T-helper 22 cell (primary cell): Measurements from ENCODE around the gene CLTCL1.

Source experiments
- DNase-seq: peaks from one replicate; pipeline ENCODE4 v3.0.0-alpha.2; 2020; ENCODE audit warnings: low read depth

The CLTCL1 gene

DNA sequence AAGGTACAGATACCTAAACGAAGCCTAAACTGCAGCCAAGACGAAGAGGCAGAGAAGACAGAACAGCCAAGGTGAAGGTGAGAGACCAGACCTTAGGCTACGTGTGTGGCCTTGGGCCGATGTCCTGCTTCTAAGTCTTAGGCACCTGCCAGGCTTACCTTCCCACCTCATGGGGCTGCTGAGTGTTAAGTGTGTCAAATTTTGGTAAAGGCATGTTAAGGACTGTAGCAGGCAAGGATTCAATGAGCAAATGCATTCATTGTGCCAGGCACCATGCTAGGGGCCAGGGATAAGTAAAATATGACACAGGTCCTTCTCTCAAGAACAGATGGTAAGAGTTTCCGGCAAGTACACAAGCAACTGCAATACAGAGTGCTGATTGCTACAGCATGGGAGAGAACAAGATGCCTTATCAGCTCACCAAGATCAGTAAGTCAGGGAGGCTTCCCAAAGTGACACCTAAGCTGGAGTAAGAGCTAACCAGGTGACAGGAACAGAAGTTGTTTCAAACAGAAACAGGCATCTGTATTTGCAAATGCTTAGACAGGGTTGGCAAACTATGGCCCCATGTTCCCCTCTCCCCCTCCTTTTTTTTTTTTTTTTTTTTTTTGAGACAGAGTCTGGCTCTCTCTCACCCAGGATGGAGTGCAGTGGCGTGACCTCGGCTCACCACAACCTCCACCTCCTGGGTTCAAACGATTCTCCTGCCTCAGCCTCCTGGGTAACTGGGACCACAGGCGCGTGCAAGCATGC is 46.7 kb downstream of the CLTCL1 start:
- DNase-seq, result no peak

DNA sequence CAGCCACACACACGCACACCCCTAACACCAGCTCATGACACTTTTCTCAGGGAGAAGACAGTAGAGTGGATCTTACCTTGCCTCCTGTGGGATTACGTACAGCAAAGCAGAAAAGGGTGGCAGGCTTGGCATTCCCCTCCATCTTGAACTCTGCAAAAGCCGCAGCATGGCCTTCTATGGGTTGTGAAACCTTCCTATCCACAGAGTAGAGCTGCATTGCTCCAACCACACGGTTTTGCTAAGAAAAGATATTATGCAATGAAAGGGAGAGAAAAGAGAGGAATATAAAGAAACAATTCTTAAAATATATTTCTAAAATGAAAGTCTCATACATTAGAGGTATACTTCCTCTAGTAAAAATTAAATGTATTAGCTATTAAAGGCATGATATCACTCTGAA is 48.8 kb downstream of the CLTCL1 start:
- DNase-seq, result no peak

DNA sequence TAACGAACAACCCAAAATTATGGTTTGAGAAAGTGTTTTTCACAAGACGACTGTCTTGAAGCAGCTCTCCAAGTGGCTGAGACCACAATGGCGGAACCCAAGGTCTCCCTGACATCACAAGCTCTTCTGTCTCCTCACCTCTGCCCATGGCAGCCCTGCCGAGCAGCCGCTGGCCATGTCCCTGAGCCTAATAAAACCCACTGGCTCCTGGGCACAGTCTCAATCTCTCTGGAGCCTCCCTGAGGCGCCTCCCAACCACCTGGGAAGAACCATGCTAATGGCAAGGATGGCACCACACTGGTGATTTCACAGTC is 50.0 kb downstream of the CLTCL1 start:
- DNase-seq, result no peak

DNA sequence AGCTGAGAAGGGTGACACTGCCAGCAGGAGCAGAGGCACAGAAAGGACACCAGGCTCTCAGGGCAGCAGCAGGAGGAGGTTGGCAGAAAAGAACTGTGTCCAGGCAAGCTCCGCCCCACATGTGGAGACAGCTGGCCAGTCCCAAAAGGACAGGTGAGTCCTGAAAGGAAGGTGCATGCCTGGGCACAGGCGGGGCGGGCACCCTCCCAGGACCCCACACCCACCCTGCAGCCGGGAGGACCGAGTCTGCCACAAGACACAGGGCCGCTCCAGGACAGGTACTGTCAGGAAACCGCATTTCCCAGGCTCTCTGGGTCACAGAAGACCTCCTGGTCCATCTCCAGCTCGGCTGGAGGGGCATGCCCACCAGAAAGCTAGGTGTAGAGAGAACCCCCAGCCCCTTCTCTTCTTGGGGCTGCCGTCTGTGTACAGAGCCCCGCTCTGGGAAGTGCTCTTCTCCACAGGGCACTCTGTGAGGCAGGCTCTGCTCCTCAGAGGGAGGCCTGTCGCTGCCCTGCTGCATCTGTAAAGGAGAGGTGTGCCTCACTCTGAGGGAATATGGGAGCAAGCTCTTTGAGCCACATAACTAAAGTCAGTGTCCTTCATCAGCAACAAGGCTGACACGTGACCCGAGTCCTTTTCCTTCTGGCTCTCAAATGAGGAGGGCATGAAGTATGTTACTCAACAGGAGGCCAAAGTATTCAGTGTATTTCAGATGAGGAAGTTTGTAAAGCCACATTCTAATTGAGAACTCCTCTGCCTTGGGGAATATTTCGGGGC is 50.5 kb downstream of the CLTCL1 start:
- no peak for DNase-seq

DNA sequence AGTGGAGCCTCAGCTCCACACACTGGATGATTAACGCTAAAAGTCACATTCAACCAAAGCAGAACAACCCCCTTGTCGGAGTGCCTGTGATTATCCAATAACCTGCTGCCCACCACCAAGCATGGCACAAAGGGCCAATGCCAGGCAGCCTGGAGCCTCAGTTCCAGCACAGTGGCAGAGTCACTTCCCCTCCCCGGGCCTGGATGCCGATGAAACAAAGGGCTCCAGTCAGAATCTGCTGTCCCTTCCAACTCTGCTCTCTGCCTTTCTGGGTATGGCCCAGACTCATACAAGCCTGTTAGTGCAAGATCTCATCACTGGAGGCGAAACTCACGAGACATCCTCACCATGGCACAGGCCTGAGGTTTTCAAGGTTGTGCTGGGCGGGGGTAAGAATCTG is 52.1 kb downstream of the CLTCL1 start:
- no peak for DNase-seq

DNA sequence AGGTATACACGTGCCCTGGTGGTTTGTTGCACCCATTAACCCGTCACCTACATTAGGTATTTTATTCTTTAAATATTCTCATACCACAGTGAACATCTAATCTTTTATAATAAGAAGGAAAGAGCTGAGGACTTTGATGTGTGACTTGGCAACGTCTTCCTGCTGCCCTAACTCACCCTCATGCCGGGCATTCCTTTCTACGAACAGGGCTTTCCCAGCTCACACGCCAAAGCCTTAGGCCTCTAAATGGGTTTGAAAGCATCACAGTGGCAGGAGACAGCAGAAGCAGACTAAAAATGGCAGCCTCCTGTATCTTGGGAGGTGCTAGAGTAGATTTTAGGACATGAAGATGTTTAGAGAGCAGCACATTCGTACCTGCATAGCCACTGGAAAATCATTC is 52.6 kb downstream of the CLTCL1 start:
- no peak for DNase-seq

DNA sequence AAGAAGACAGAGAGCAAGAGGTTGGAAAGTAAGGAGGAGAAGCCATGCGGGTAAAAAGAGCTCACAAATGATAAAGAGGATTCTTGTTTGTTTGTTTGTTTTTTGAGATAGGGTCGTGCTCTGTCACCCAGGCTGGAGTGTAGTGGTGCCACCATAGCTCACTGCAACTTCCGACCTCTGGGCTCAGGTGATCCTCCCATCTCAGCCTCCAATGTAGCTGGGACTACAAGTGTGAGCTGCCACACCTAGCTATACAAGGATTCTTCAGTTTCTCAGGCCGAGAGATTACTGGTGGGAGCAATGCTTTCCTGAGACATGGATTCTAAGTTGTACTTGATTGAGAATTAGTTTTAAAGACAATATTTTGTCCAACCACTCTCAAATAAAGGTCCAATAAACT is 55.6 kb downstream of the CLTCL1 start:
- no peak for DNase-seq

DNA sequence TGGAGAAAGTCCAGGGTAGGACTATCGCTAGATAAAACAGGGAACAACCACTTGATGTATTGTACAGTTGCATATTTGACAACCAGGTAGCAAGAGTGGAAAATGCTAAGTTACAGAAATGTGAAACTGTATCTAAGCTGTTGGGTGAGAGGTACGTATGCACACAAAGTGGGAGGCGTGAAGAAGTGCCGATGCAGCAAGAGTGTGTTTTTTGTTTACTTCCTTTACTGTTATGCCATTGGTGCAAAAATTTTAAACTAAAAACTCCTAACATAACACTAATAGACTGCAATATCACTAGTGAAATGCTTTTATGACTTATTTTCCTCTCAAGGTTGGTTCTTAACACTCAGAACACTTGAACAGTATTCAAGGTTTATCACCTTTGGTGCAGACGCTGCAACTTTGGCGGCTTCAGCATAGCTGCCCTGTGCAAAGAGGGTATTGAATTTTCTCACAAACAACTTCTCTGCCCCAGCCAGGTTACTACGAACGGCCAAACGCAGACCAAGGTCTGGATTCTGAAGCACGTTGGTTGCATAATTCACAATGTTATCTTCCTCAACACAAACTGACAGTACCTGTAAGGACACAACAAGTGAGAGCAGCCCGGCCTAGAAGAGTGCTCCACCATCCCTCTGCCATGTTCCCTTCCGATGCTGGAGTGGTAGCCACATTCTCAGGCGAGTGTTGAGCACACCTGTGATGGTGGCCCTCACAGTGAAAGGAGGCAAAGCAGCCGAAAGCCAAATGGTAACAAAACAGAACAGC is 57.2 kb downstream of the CLTCL1 start:
- DNase-seq, result no peak

DNA sequence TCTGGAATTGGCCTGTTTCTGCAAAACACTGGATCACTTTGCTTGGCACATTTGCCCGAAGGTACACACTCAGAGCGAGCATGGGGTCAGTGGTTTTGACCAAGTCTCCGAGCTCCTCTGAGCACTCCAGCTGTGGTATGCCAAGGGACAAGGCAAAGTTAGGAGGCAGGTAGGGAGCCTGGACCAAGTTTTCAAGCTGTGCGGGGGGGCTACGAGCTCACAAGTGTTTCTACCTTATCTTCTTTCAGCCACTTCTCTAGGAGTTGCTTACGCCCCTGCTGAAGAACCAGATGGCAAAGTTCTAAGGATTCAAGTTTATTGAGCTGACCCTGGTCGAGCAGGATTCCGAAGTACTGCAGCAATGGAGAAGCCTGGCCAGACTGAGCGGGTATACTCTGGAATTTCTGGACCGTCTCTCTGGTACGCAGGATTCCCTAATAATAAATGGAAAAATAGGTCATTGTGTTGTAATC is 58.3 kb downstream of the CLTCL1 start:
- no peak for DNase-seq

DNA sequence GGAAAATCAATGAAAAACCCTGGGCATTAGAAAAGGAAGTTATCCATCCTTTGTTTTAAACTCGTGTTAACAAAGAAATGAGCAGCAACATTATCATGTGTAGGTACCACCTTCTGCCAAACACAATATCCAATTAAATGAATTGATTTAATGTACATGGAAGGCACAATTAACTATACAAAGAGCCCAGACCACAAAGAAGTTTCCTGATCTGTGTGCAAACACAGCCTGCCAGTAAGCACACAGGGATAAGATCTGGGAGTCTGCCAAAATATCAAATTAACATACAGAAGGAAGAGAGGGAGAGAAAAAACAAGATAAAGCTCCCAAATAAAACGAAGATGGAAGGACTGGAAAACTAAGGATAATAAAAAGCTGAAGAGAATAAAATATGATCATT is 58.9 kb downstream of the CLTCL1 start:
- DNase-seq, result no peak

DNA sequence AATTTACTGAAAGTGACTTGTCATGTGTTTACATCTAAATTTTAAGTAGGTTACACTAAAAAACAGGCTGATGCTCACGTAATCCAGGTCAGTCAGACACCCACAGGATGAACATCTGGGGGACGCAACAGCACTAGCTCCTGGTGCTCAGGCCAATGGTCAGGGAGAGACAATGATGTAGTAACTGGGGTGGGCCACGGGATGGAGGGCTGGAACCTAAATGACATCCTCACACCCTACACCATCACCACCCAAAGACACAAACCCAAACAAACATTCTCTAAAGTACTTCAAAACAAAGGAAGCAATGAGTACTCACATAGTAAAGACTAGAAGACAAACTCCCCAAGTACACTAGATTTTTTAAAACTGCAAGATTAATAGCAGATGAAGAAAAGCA is 59.5 kb downstream of the CLTCL1 start:
- DNase-seq, result no peak

DNA sequence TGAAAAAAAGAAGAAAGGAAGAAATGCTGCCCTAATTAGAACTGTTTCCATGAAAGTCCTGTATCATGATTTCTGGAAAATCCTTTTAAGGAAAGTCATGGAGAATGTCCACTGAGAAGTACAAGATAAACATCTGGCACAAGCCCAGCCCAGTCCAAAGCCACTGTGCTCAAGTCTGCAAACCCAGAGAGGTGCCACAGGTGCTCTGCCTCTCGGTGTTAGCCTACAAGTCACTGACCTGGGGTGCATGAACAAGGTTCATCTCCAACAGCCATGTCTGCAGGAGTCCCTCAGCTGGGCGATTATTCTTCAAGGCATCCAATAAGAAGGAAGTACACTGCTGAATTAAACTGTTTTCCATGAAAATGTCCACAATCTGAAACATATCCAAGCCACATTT is 61.9 kb downstream of the CLTCL1 start:
- DNase-seq, result no peak

DNA sequence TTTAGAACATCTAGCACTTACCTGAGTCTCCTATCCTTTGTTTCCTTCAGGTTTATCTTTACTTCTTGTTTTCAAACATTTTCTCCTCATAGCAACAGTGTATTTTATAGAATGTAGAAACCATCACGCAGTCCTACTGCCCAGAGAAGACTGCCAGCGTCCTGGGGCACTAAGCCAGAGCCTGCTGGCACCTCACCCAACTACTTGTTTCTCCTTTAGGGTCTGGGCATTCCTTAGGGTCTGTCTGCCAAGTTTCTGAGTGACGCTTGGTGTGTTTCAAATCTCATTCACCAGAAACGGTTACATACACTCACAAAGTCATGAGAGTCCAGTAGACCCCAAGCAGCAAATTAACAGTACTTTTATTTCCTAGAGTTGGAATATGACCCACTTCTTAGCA is 63.3 kb downstream of the CLTCL1 start:
- no peak for DNase-seq

DNA sequence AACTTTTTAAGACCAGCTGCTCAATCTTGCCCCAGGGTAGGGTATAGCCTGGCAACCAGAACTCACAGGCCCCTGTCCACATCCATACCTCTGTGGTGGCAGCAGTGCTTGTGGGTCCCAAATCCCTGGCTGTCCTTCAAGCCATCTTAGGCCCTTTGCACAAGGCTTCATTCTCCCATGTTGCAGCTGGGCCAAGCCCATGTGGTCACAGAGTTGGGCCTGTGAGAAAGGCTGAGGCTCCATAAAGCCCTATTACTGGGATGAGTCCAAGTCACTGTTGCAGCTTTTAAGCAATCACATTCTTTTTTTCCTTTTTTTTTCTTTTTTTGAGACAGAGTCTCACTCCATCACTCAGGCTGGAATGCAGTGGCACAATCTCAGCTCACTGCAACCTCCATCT is 65.1 kb downstream of the CLTCL1 start:
- DNase-seq, result no peak

DNA sequence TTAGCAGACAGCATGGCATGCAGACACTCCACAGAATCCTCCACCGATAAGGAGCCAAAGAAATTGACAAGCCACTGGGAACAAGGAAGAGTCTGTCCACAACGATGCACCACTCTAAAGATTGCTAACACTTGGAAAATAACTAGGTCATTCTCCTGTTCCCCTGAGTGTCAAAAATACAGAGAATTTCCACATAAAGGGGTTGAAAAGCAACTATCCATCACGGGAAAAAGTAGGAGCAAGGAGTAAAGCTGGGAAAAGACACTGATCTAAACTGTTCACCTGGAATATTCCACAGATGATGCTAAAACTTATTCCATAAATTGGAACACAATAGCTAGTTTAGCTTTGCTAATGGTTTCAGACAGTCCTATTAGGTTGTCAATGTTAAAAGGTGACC is 66.0 kb downstream of the CLTCL1 start:
- no peak for DNase-seq

DNA sequence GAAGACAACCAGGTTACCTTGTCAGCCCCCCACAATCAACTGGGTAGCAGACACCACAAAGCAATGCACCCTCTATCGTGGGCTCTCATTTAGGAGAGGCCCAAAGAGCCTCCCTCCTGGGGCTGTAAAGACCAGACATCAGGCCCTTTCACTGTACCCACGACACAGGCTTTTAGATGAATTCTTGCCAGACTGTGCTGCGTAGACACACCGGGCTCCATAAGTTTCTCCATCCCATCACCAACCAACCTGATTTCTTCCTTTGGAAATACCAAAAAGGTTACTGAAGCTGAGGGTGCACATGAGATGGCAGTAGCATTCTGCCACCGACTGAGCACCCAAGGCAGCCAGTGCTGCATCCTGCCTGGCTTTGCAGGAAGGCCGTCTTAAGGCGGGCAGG is 66.5 kb downstream of the CLTCL1 start:
- DNase-seq, result no peak

DNA sequence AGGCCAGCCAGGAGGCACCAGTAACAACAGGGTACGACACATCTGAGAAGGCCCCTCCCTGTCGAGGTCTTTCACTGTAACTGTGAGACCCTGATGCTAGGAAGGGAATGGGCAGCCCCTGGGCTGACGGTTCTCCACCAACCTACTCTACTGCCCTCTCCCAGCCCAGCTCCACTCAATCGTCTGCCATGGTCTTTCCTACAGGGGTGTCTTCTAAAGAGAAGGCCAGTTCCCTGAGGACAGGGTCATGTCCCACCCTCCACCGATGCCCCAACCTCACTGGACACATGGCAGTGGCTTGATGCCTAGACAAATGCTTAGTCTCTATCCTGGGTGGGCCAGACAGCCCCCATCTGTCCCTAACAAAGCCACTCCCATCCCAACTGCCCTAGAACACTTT is 67.0 kb downstream of the CLTCL1 start:
- no peak for DNase-seq

DNA sequence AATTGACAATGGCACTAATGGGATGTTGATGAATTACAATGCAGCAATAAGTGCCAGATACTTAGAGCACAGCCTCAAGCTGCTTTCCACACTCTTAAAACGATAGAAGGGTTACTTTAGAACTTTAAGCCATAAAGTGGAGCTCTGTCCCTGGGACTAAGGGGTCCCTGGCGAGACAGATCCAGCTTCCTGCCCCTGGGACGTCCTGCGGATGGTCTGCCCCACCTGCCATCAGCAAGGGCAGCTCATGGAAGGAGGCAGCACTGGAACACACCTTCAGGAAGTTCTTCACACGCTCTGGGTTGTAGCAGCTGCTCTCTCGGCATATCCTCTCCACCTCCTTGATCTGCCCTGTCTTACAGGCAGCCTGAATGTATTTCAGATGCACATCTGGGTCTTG is 67.9 kb downstream of the CLTCL1 start:
- DNase-seq, result no peak

DNA sequence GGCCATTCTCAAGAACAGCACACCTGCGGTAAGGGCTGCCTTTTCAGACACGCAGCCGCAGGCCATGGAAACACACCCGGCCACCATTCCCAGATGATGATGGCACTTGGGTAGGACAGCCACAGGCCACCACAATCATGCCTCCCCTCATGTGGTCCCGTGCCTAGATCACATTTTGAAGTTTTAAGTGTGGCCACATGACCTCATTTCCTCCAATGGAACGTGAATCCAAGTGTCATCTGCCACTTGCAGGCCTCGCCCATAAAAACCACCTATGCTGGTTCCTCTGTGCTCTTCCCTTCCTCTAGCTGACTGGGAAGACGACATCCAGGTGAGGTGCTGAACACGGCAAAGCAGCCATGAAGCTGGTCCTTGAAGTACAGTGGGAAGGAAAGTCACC is 68.4 kb downstream of the CLTCL1 start:
- DNase-seq, result no peak

DNA sequence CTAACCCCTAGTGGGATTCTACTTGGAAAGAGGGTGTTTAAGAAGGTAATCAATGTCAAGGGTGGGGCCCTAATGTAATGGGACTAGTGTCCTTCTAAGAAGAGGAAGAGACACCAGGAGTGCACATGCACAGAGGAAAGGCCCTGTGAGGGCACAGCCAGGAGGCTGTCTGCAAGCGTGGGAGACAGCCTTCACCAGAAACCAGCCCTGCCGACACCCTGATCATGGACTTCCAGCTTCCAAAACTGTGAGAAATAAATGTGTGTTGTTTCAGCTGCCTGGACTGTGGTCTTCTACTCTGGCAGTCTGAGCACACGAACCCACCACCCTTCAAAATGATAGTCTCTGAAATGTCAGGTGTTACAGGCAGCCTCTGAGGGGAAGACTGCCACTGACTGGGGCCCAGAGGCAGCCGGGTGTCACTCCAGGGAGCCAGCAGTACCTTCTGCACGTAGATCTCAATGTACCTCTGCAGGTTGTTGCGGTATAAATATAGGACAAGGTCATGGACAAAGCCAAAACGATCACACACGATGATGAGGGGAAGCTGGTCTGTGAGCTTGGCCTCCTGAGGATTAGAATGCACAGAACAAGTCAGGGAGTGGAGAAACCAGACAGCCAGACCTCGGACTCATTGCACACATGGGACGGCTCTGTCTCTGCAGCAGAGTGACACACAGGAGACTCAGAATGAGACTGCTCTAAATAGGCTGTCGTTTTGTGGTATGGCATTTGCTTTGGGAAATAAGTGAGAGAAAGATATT is 69.1 kb downstream of the CLTCL1 start:
- DNase-seq, result no peak

DNA sequence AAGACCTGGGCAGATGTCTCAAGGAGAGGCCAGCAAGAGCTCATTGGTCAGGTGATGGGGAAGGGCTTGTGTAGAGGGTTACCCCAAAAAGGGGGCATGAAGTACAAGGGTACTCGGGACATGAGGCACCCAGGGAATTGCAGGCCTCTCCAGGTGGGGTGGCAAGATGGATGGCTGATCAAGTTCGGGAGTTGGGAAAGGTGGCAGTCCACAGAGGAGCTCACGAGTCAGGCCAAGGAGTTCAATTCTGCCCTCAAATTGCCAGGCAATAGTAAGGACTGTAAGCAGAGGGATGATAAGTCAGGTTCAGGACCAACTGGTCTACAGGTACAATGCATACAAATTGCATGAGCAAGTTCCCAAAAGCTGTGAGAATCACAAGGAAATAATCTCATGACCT is 70.7 kb downstream of the CLTCL1 start:
- no peak for DNase-seq

DNA sequence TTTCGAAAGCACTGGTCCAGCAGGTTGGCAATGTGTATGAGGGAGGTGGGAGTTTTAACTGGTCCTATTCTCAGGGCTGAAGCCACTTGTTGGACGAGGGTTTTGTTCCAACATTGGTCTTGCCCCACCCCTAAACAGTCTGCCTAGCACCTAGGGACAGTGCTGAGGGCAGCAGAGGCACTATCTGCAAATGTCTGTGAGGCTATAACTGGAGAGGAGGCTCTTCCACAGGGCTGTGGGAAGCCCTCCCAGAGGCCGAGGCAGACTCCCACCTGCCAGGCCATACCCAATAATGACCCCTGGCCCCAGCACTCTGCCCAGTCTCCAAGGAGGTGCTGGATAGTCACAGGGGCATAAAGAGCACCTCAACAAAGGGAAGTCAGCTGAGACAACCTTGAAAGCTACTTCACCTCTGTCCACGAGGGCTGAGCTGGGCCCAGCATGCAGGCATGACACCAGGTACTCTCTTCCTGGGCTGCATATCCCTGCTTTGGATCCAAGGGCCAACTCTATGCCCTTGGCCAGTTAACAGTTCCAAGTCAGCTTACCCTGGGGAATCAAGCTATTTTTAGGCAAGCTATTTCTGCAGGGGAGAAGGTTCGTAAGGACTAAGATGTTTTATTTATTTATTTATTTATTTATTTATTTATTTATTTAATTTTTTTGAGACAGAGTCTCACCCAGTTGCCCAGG is 72.8 kb downstream of the CLTCL1 start:
- DNase-seq, result no peak
